ENCODE measurements around the gene LRSAM1.

DNA sequence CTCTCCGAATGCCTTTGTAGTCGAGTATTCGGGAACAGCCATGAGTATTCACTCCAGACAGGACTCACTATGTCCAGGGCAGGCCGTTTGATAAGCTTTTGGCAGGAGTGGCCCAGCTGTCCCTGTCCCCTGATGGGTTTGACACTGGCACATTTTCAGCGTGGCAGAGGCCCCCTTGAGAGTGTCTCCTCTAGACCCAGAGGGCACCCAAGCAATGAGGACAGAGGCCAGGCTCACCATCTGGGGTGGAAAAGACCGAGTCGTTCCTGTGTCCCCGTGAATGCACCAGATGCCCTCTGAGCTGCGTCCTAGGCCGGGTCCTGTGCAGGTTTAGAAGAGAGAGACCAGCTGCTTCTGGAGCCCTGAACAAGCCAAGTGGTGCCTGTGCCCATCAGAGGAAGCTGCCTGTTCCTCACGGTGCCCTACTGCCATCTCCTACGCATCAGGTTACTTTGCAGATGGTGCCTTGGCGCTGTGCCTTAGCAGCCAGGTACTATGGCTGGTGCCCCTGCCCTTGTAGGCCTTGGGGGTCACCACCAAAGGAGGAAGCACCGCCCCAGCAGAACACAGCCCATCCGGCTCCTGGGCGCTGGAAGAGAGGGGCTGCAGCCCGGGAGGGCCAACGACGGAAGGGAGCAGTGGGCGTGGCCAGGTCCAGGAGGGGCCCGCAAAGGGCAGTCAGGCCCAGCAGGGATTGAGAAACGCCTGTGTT lies 42.4 kb downstream of the LRSAM1 start:
- TF ChIP-seq POU2F2 (IDR thresholded peaks at IDR 0.05; ENCODE audit: low read depth, low read length) (no peak), POLR2AphosphoS5 (IDR thresholded peaks at IDR 0.05; ENCODE audit: low read depth, low read length) (no peak)

Measured in GM12891 (cell line).